OCI-LY1 (cell line): Measurements from ENCODE around the gene OGA.

Experiments used
- EZH2 ChIP-seq: fragments of 200-600 bp; sonication (generic), shearing (Covaris generic); IDR thresholded peaks from 2 replicates; pipeline ENCODE4 v1.8.0; 2017; ENCODE audit warnings: borderline replicate concordance, mixed run types, mild to moderate bottlenecking, antibody characterized with exemption, low read length, moderate library complexity, mixed read lengths
- TF ChIP-seq, protein P1 (sequence below): fragments of 200-600 bp; sonication (generic), shearing (Covaris generic); IDR thresholded peaks from 2 replicates; pipeline ENCODE4 v1.5.1; 2017; ENCODE audit warnings: mild to moderate bottlenecking, antibody characterized with exemption, low read length, moderate library complexity, mixed read lengths

DNA sequence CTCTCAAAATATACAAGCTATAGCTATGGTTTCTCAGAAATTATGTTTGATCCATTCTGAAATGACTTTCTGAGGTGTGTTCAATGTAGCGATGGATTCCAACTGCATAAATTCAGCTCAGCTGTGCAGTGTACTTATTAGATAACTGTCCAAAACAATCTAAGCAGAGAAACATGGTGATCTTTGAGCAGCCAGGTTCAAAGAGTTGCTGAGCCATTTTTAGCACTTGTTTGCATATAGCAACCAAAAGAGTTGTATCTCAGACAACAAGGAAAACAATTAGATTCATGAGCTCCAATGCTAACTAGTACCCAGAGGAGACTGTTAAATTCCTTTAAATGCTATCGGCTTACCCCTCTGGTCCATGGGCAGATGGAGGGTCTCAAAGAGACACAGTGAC, 41.3 kb upstream of the OGA start:
- TF ChIP-seq, protein P1, sequence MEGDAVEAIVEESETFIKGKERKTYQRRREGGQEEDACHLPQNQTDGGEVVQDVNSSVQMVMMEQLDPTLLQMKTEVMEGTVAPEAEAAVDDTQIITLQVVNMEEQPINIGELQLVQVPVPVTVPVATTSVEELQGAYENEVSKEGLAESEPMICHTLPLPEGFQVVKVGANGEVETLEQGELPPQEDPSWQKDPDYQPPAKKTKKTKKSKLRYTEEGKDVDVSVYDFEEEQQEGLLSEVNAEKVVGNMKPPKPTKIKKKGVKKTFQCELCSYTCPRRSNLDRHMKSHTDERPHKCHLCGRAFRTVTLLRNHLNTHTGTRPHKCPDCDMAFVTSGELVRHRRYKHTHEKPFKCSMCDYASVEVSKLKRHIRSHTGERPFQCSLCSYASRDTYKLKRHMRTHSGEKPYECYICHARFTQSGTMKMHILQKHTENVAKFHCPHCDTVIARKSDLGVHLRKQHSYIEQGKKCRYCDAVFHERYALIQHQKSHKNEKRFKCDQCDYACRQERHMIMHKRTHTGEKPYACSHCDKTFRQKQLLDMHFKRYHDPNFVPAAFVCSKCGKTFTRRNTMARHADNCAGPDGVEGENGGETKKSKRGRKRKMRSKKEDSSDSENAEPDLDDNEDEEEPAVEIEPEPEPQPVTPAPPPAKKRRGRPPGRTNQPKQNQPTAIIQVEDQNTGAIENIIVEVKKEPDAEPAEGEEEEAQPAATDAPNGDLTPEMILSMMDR, result no peak
- no peak for TF ChIP-seq EZH2
